Measurements from ENCODE around the gene DIS3L2. TPM values are rescaled to one million over a fixed set of nuclear protein-coding genes. Genes with fewer than 3 reads are reported as not detected.

Gene DIS3L2
- total and polyA plus RNA-seq, 2 of the 4 experiments (the other 2 are of a cell fraction) = 14.7 to 19.2 TPM

DNA sequence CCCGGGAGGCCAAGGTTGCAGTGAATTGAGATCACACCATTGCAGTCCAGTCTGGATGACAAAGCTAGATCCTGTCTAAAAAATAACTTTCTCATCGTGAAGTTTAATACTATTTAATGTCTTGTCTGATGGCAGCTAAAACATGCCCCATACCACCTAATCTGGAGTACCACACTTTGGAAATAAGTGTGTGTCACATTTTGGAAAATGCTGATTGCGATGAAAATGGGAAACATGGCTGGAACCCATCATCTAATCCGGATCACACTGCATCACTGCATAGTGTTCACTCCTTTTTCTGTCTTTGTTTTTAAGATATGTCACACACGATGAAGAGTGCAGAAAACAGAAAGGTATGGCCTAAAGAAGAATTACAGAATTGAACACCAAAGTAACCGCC, 385.9 kb downstream of the DIS3L2 start:
- no CpG with 5 or more reads among the region's 6 CpGs for WGBS, 2 experiments (ENCODE audit: extremely low coverage in 2 of 2, insufficient read length in 1 of 2)
- H3K79me1 ChIP-seq (ENCODE audit: low read depth in 1 of 2, low read length in 2 of 2) = no peaks in the 10 kb centered on the region
- H3K27me3 ChIP-seq (ENCODE audit: control insufficient read depth, insufficient read depth, low read length) = peaks cover 31% of the 10 kb centered on the region
- no peak overlapping the region for H2BK5ac ChIP-seq (ENCODE audit: low read depth, low read length, poor library complexity, severe bottlenecking)
- H4K5ac ChIP-seq (ENCODE audit: low read depth, low read length) = no peak overlapping the region
- no peaks in the 10 kb centered on the region for H3K36me3 ChIP-seq (ENCODE audit: control insufficient read depth, insufficient read depth, low read length)
- no peak overlapping the region for H4K91ac ChIP-seq (ENCODE audit: insufficient read depth, low read depth, low read length)
- no peaks in the 10 kb centered on the region for H3K4me1 ChIP-seq (ENCODE audit: control insufficient read depth, insufficient read depth, low read length)
- POLR2A ChIA-PET (ENCODE audit: unreplicated experiment) = no interaction called here
- TF ChIP-seq, protein P1, sequence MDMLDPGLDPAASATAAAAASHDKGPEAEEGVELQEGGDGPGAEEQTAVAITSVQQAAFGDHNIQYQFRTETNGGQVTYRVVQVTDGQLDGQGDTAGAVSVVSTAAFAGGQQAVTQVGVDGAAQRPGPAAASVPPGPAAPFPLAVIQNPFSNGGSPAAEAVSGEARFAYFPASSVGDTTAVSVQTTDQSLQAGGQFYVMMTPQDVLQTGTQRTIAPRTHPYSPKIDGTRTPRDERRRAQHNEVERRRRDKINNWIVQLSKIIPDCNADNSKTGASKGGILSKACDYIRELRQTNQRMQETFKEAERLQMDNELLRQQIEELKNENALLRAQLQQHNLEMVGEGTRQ (IDR thresholded peaks at IDR 0.05; ENCODE audit: low read depth, low read length) = no peak
- TF ChIP-seq SMC3 (IDR thresholded peaks at IDR 0.05; ENCODE audit: low read depth, low read length) (no peak), POLR2A (IDR thresholded peaks at IDR 0.05; ENCODE audit: low read depth, low read length) (no peak), RFX5 (IDR thresholded peaks at IDR 0.05; ENCODE audit: low read depth, low read length) (no peak), MXI1 (IDR thresholded peaks at IDR 0.05; ENCODE audit: borderline replicate concordance, low read depth, low read length) (no peak), MAFK (IDR thresholded peaks at IDR 0.05; ENCODE audit: low read depth, low read length) (no peak), FOS (IDR thresholded peaks at IDR 0.05; ENCODE audit: low read depth, low read length) (no peak), RCOR1 (IDR thresholded peaks at IDR 0.05; ENCODE audit: insufficient replicate concordance, low read length) (no peak), MAZ (IDR thresholded peaks at IDR 0.05; ENCODE audit: borderline replicate concordance, low read depth, low read length) (no peak), RAD21 (IDR thresholded peaks at IDR 0.05; ENCODE audit: low read length) (no peak), CEBPB (IDR thresholded peaks at IDR 0.05; ENCODE audit: low read depth, low read length) (no peak), CHD1 (IDR thresholded peaks at IDR 0.05; ENCODE audit: low read depth, low read length) (no peak), BHLHE40 (IDR thresholded peaks at IDR 0.05; ENCODE audit: low read depth, low read length) (no peak), NFE2L2 (IDR thresholded peaks at IDR 0.05; ENCODE audit: low read depth, low read length) (no peak)
- TF ChIP-seq, protein P2, sequence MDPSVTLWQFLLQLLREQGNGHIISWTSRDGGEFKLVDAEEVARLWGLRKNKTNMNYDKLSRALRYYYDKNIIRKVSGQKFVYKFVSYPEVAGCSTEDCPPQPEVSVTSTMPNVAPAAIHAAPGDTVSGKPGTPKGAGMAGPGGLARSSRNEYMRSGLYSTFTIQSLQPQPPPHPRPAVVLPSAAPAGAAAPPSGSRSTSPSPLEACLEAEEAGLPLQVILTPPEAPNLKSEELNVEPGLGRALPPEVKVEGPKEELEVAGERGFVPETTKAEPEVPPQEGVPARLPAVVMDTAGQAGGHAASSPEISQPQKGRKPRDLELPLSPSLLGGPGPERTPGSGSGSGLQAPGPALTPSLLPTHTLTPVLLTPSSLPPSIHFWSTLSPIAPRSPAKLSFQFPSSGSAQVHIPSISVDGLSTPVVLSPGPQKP (IDR thresholded peaks at IDR 0.05; ENCODE audit: borderline replicate concordance, low read depth, low read length) = no peak
- TF ChIP-seq, protein P3, sequence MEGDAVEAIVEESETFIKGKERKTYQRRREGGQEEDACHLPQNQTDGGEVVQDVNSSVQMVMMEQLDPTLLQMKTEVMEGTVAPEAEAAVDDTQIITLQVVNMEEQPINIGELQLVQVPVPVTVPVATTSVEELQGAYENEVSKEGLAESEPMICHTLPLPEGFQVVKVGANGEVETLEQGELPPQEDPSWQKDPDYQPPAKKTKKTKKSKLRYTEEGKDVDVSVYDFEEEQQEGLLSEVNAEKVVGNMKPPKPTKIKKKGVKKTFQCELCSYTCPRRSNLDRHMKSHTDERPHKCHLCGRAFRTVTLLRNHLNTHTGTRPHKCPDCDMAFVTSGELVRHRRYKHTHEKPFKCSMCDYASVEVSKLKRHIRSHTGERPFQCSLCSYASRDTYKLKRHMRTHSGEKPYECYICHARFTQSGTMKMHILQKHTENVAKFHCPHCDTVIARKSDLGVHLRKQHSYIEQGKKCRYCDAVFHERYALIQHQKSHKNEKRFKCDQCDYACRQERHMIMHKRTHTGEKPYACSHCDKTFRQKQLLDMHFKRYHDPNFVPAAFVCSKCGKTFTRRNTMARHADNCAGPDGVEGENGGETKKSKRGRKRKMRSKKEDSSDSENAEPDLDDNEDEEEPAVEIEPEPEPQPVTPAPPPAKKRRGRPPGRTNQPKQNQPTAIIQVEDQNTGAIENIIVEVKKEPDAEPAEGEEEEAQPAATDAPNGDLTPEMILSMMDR (conservative IDR thresholded peaks at IDR 0.05; ENCODE audit: low read depth, low read length) = no peak
- dilution Hi-C loops (cut with HindIII; ENCODE audit: low sequenced_read_pairs, unreplicated experiment) = no loop called here
- H2AK9ac ChIP-seq (replicated peaks; ENCODE audit: low read depth, low read length, poor library complexity) = no peak overlapping the region
- no peak overlapping the region for H3K14ac ChIP-seq (replicated peaks; ENCODE audit: low read depth, low read length)
- no peak overlapping the region for H3K56ac ChIP-seq (ENCODE audit: extremely low read depth, insufficient read depth, low read length)
- H3K9me3 ChIP-seq (ENCODE audit: control insufficient read depth, insufficient read depth, low read length) = no peaks in the 10 kb centered on the region
- BruUV-seq (replicated peaks) = no TSS peak
- no peak overlapping the region for H2AFZ ChIP-seq (replicated peaks; ENCODE audit: low read length, poor library complexity)
- ATAC-seq (ENCODE audit: low read depth) (no peak), DNase-seq (no peak)
- H2AK5ac ChIP-seq (ENCODE audit: low read depth, low read length) = no peak overlapping the region
- H3K4me2 ChIP-seq (ENCODE audit: low read depth, low read length) = no peak overlapping the region
- H3K9ac ChIP-seq (ENCODE audit: low read depth, low read length) = no peak overlapping the region
- CTCF ChIA-PET = no interaction called here
- H3K18ac ChIP-seq (ENCODE audit: low read depth, low read length) = no peak overlapping the region
- no peak overlapping the region for H4K8ac ChIP-seq (ENCODE audit: low read depth in 2 of 2, low read length in 2 of 2)
- H2BK120ac ChIP-seq (ENCODE audit: low read depth, low read length) = no peak overlapping the region
- in situ Hi-C loops (cut with MboI; ENCODE audit: low sequenced_read_pairs) = no loop called here
- no peak overlapping the region for H3K4ac ChIP-seq (ENCODE audit: low read depth, low read length)
- intact Hi-C loops (cut with micrococcal nuclease) = loop anchor here (5.0 kb wide), 1 partner anchor 40 kb away; no protein-coding TSS in a partner anchor
- no peak overlapping the region for H3K27ac ChIP-seq (ENCODE audit: insufficient read depth, low read length)
- no peak overlapping the region for H3K23ac ChIP-seq (ENCODE audit: low read depth, low read length)
- no peak overlapping the region for H2BK20ac ChIP-seq (ENCODE audit: low read depth, low read length)
- H3K4me3 ChIP-seq (ENCODE audit: insufficient read depth, low read depth, low read length) = no peak overlapping the region
- H2BK15ac ChIP-seq (ENCODE audit: low read depth, low read length) = no peak overlapping the region
- H3K9me1 ChIP-seq (ENCODE audit: insufficient read depth, low read length) = no peaks in the 10 kb centered on the region
- no peaks in the 10 kb centered on the region for H4K20me1 ChIP-seq (ENCODE audit: insufficient read depth, low read length)
